C4-2B (cell line): ENCODE results near the gene ARHGAP12.

Experiments
- ZFX ChIP-seq: fragments of 450-650 bp; IDR thresholded peaks from 2 replicates; pipeline ENCODE4 v1.6.1; 2017
- TF ChIP-seq, protein P1 (sequence below): fragments of 450-650 bp; conservative IDR thresholded peaks from 2 replicates; pipeline ENCODE4 v1.5.1; 2017; ENCODE audit warnings: mild to moderate bottlenecking

DNA sequence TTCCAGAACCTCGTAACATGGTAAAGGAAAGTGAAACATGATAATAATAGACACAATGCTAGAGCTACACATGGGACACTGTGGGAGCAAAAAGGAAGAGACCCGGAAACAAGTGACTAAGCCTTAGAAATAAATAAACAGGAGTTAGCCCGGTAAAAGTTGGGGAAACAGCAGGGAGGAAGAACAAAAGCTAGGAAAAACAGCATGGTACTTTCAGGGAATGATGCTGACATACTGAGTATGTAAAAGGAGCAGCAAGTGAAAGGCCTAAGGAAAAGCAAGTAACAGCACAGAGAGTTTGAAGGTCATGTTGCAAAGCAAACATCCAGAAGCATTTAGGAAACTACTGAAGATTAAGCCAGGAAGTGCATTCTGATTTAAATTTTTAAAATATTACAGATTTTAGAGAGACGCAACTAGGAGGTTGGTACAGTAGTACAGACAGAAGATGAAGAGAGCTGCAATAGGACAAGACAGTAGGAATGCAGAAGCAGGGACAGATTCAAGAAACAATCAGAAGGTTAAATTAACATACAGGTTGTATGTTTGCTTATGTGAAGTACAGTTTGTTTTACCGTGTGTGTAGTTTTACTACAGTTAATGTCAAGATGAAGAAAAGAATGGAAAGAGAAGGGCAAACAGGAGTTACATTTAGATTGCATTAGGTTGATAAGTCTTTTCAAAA, 63.7 kb downstream of the ARHGAP12 start:
- TF ChIP-seq, protein P1, sequence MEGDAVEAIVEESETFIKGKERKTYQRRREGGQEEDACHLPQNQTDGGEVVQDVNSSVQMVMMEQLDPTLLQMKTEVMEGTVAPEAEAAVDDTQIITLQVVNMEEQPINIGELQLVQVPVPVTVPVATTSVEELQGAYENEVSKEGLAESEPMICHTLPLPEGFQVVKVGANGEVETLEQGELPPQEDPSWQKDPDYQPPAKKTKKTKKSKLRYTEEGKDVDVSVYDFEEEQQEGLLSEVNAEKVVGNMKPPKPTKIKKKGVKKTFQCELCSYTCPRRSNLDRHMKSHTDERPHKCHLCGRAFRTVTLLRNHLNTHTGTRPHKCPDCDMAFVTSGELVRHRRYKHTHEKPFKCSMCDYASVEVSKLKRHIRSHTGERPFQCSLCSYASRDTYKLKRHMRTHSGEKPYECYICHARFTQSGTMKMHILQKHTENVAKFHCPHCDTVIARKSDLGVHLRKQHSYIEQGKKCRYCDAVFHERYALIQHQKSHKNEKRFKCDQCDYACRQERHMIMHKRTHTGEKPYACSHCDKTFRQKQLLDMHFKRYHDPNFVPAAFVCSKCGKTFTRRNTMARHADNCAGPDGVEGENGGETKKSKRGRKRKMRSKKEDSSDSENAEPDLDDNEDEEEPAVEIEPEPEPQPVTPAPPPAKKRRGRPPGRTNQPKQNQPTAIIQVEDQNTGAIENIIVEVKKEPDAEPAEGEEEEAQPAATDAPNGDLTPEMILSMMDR = no peak
- TF ChIP-seq ZFX = no peak
